Activated T-cell treated with anti-CD3 and anti-CD28 coated beads, Interleukin-2, amount 50 U/mL, for 4 hours (primary cell): ENCODE data around the gene NCAPG2. TPM values are rescaled to one million over a fixed set of nuclear protein-coding genes. Genes with fewer than 3 reads are reported as not detected.
"Not testable (repeated sequence)": the region's sequence is repeated elsewhere in the genome, so short reads cannot be mapped to it uniquely, and the experiment has no call there.

Source experiments
- ATAC-seq, 2 donors: fragments of 200-7000 bp; cut with Tn5 transposase; one replicate each; pipeline ENCODE4 v1.10.0; 2021
- DNase-seq: peaks from one replicate; pipeline ENCODE4 v3.0.0-alpha.2; 2020
- H3K27me3 Mint-ChIP-seq: one replicate; pipeline ENCODE4 v1.8.0; 2021; ENCODE audit warnings: low read depth, mixed read lengths
- H3K36me3 Mint-ChIP-seq: one replicate; pipeline ENCODE4 v1.8.0; 2022; ENCODE audit warnings: mixed read lengths; ENCODE audit not compliant: insufficient read depth
- H3K4me1 Mint-ChIP-seq: one replicate; pipeline ENCODE4 v1.8.0; 2021; ENCODE audit warnings: low read depth, mixed read lengths
- H3K4me3 Mint-ChIP-seq: one replicate; pipeline ENCODE4 v1.8.0; 2021; ENCODE audit warnings: mild to moderate bottlenecking, moderate library complexity, mixed read lengths
- H3K9me3 Mint-ChIP-seq: one replicate; pipeline ENCODE4 v1.8.0; 2021; ENCODE audit warnings: mixed read lengths
- total RNA-seq, 3 donors: library from RNA; stranded (reverse); gene quantifications; one replicate each; pipeline ENCODE4 v1.2.1, GENCODE V29; 2021

Gene NCAPG2
- total RNA-seq, 3 donors from 2014 or later = 19.7 to 26.2 (median 20.7) TPM

DNA sequence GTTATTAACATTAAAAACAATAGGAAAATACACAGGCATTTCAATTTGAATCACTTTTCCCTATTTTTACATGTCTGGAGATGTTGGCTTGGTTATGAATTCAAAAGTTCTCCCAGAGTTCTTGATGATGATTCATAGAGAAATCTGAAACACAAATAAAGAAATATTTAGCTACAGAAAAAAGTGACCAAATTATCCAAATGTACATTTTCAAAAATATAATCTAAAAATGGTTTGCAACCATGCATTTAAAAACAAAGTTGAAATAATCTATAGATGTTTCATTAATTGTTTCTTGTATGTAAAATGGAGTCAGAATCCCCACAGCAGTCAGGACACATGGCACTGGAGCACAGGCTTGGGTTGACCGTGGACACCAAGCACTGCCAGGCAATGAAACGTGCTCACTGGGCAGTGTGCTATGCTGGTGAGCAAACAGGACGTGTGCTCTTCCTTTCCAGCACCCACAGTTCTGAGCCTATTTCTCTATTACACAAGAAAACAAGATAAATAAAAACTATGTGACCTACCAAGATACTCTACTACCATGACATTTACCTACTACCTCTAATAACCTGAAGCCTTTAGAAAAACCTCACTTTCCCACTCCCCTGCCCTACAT lies 72.9 kb downstream of the NCAPG2 start:
- DNase-seq (no peak), ATAC-seq (no peak)
- Mint-ChIP-seq H3K36me3 (peaks cover 16% of the 10 kb centered on the region), H3K4me1 (no peaks in the 10 kb centered on the region), H3K27me3 (no peaks in the 10 kb centered on the region), H3K9me3 (no peaks in the 10 kb centered on the region), H3K4me3 (no peak overlapping the region)

DNA sequence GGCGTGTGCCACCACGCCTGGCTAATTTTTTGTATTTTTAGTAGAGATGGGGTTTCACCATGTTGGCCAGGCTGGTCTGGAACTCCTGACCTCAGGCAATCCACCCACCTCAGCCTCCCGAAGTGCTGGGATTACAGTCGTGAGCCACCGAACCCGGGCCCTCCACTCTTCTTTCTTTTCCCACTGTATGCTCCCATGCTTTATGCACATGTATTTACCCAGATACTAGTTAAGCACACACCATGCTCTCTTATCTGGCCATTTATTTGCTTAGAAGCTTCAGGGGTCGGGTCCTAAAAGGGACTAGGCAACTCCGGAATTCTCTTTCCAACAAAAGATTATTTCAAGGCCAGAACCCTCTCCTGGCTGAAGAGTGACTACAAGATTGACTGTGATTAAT lies 78.3 kb downstream of the NCAPG2 start:
- H3K9me3 Mint-ChIP-seq, ATAC-seq, DNase-seq, H3K27me3 Mint-ChIP-seq, H3K4me1 Mint-ChIP-seq, H3K4me3 Mint-ChIP-seq: not testable (repeated sequence)
- H3K36me3 Mint-ChIP-seq = peaks cover 12% of the 10 kb centered on the region

DNA sequence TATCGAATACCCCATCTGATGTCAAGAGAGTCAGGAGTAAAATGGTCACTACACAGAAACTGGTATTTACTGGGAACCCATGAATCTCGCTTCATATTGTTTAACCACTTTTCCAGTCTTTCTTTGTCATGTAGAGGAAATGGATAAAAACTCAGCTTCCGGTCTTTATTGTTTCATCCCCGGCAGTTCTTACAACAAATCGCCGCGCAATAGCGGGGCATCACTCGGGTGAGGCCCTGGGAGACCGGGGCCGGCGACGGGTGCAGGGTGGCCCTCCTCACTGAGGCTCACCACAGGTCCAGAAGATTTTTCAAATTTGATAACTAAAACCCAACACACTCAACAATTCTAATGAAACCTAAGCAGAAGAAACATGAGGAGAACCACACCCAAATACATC lies 81.4 kb downstream of the NCAPG2 start:
- no peaks in the 10 kb centered on the region for H3K27me3 Mint-ChIP-seq
- ATAC-seq (no peak), DNase-seq (no peak)
- peaks cover 7% of the 10 kb centered on the region for H3K36me3 Mint-ChIP-seq
- H3K4me1 Mint-ChIP-seq = no peaks in the 10 kb centered on the region
- H3K9me3 Mint-ChIP-seq = no peaks in the 10 kb centered on the region
- H3K4me3 Mint-ChIP-seq = no peak overlapping the region

DNA sequence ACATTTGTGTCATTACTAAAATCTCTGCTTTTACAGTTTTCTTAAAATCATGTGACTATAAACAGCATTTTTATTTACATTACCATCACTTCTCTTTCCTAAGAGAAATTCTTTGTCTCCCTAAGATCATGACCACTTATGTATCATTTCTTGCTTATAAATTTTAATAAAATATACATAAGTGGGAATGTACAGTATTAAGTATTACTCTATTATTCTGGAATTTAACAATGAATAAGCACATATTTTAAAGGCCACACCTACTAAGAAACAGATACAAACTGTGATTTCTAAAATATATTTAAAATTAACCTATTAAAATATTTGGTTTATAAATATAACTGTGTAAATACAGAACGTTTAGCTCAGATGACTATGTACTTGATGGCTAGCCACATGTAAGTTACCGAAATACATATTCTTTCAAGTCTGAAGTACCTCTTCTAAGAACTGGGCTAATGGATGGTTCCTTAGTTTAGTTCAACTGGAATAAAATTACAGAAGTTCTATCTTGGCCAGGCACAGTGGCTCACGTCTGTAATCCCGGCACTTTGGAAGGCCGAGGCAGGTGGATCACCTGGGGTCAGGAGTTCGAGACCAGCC lies 83.7 kb downstream of the NCAPG2 start:
- Mint-ChIP-seq H3K4me3 (no peak overlapping the region), H3K27me3 (no peaks in the 10 kb centered on the region), H3K4me1 (no peaks in the 10 kb centered on the region), H3K9me3 (no peaks in the 10 kb centered on the region), H3K36me3 (peaks cover 1% of the 10 kb centered on the region)
- no peak for ATAC-seq
- no peak for DNase-seq

- Mint-ChIP-seq H3K36me3 (peaks cover 1% of the 10 kb centered on the region), H3K27me3 (no peaks in the 10 kb centered on the region), H3K4me1 (no peaks in the 10 kb centered on the region), H3K9me3 (no peaks in the 10 kb centered on the region), H3K4me3 (no peak overlapping the region)
- ATAC-seq (no peak), DNase-seq (no peak)
These were observed 84.2 kb downstream of the NCAPG2 start for GRCh38 chr7:158620418-158620817.

GRCh38 chr7:158618745-158619140 lies 85.9 kb downstream of the NCAPG2 start:
- H3K9me3 Mint-ChIP-seq = no peaks in the 10 kb centered on the region
- no peak for ATAC-seq
- H3K36me3 Mint-ChIP-seq = peaks cover 1% of the 10 kb centered on the region

GRCh38 chr7:158617737-158618128 lies 86.9 kb downstream of the NCAPG2 start:
- ATAC-seq (no peak), DNase-seq (no peak)
- Mint-ChIP-seq H3K4me1 (no peaks in the 10 kb centered on the region), H3K27me3 (no peaks in the 10 kb centered on the region), H3K9me3 (no peaks in the 10 kb centered on the region), H3K4me3 (no peak overlapping the region), H3K36me3 (peaks cover 1% of the 10 kb centered on the region)

More at GRCh38 chr7:158618745-158619140, 85.9 kb downstream of the NCAPG2 start:
- Mint-ChIP-seq H3K4me3 (no peak overlapping the region), H3K27me3 (no peaks in the 10 kb centered on the region), H3K4me1 (no peaks in the 10 kb centered on the region)
- no peak for DNase-seq

- Mint-ChIP-seq H3K4me1 (peaks cover 1% of the 10 kb centered on the region), H3K27me3 (no peaks in the 10 kb centered on the region), H3K4me3 (no peak overlapping the region), H3K36me3 (peaks cover 1% of the 10 kb centered on the region), H3K9me3 (no peaks in the 10 kb centered on the region)
- ATAC-seq = no peak
- DNase-seq = no peak
These were observed 88.6 kb downstream of the NCAPG2 start for GRCh38 chr7:158616050-158616449.

DNA sequence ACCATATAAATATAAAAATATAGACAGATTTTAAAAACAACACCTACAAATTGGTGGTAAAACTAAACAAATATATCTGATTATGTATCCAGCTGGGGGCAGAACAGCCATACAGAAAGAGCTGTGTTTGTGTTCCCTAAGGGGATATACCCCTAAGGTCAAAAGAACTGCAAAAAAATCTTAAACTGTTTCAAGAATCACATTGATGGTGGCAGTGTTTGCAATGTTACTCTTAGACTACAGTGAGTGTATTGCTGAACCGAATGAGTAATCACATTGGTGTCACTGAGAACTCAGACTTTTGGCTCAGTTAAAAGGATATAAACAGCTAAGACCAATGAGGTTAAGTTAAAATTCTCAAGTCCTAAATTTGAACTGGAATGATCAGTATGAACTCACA lies 89.9 kb downstream of the NCAPG2 start:
- Mint-ChIP-seq H3K4me3 (no peak overlapping the region), H3K27me3 (no peaks in the 10 kb centered on the region), H3K4me1 (peaks cover 1% of the 10 kb centered on the region), H3K36me3 (peaks cover 1% of the 10 kb centered on the region), H3K9me3 (no peaks in the 10 kb centered on the region)
- ATAC-seq (no peak), DNase-seq (no peak)

DNA sequence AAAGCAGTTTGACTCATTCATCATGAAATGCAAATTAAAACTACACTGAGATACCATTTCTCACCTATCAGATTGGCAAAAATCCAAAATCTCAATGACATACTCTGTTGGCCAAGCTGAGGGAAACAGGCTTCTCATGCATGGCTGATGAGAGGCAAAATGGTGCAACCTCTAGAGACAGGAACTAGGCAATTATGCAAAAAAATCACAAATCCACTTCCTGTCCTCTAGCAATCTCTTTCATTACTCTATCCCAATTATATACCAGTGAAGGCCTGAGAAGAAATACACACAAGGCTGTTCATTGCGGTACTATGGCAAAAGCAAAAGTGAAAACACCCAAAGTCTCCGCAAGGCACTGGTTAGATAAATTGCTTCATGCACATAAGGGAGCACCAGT lies 91.1 kb downstream of the NCAPG2 start:
- Mint-ChIP-seq H3K27me3 (no peaks in the 10 kb centered on the region), H3K4me3 (no peak overlapping the region), H3K4me1 (peaks cover 1% of the 10 kb centered on the region), H3K36me3 (peaks cover 1% of the 10 kb centered on the region), H3K9me3 (no peaks in the 10 kb centered on the region)
- DNase-seq = no peak
- no peak for ATAC-seq

- H3K4me3 Mint-ChIP-seq = no peak overlapping the region
- ATAC-seq = no peak
- no peaks in the 10 kb centered on the region for H3K27me3 Mint-ChIP-seq
- no peaks in the 10 kb centered on the region for H3K9me3 Mint-ChIP-seq
- peaks cover 1% of the 10 kb centered on the region for H3K36me3 Mint-ChIP-seq
- DNase-seq = no peak
- H3K4me1 Mint-ChIP-seq = peaks cover 1% of the 10 kb centered on the region
These were observed 92.1 kb downstream of the NCAPG2 start for GRCh38 chr7:158612546-158612945.

DNA sequence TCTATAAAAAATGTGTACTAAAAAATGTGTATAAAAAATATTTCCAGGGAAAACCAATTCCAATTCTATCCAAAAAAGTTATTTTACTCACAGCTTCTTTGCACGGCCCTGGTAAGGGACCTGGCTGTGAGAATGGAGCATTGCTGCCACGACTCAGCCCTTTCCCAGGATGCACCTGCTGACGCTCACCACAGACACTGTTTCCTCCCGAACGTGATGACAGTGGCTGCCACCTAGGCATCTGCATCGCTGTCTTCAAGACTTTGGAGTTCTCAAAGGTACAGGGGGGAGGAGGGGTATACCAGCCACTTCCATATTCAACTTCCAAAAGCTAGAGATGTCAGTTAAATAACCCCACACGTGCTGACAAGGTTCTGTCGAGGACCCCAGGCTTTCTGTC lies 93.1 kb downstream of the NCAPG2 start:
- H3K36me3 Mint-ChIP-seq = peaks cover under 1% of the 10 kb centered on the region
- H3K4me3 Mint-ChIP-seq = no peak overlapping the region
- peaks cover 1% of the 10 kb centered on the region for H3K4me1 Mint-ChIP-seq
- no peaks in the 10 kb centered on the region for H3K27me3 Mint-ChIP-seq
- ATAC-seq (no peak), DNase-seq (no peak)
- H3K9me3 Mint-ChIP-seq = no peaks in the 10 kb centered on the region

- H3K4me1 Mint-ChIP-seq = peaks cover 1% of the 10 kb centered on the region
- no peak overlapping the region for H3K4me3 Mint-ChIP-seq
- H3K36me3 Mint-ChIP-seq = no peaks in the 10 kb centered on the region
- no peaks in the 10 kb centered on the region for H3K9me3 Mint-ChIP-seq
- ATAC-seq (no peak), DNase-seq (no peak)
- no peaks in the 10 kb centered on the region for H3K27me3 Mint-ChIP-seq
These were observed 95.2 kb downstream of the NCAPG2 start for GRCh38 chr7:158609313-158609974.

- peaks cover 1% of the 10 kb centered on the region for H3K4me1 Mint-ChIP-seq
- H3K4me3 Mint-ChIP-seq = no peak overlapping the region
- H3K9me3 Mint-ChIP-seq = no peaks in the 10 kb centered on the region
- H3K27me3 Mint-ChIP-seq = no peaks in the 10 kb centered on the region
- no peak for DNase-seq
- no peak for ATAC-seq
- no peaks in the 10 kb centered on the region for H3K36me3 Mint-ChIP-seq
These were observed 97.0 kb downstream of the NCAPG2 start for GRCh38 chr7:158607563-158607962.
